Endothelial cell (in vitro differentiated cells): Measurements from ENCODE around the gene RILPL1. TPM values are rescaled to one million over a fixed set of nuclear protein-coding genes. Genes with fewer than 3 reads are reported as not detected.

Source experiments
- DNase-seq: peaks from one replicate; pipeline ENCODE4 v3.0.0; 2021; ENCODE audit warnings: low spot score
- H3K27ac Mint-ChIP-seq: one replicate; pipeline ENCODE4 v1.8.0; 2021; ENCODE audit warnings: mixed read lengths, inconsistent platforms; ENCODE audit not compliant: unreplicated experiment
- H3K27me3 Mint-ChIP-seq: one replicate; pipeline ENCODE4 v1.8.0; 2021; ENCODE audit warnings: mild to moderate bottlenecking, moderate library complexity, mixed read lengths, inconsistent platforms; ENCODE audit not compliant: unreplicated experiment
- H3K36me3 Mint-ChIP-seq: one replicate; pipeline ENCODE4 v1.8.0; 2021; ENCODE audit warnings: mild to moderate bottlenecking, low read depth, mixed read lengths, inconsistent platforms; ENCODE audit not compliant: unreplicated experiment
- H3K4me1 Mint-ChIP-seq: one replicate; pipeline ENCODE4 v1.8.0; 2021; ENCODE audit warnings: mild to moderate bottlenecking, mixed read lengths, inconsistent platforms; ENCODE audit not compliant: unreplicated experiment
- H3K4me3 Mint-ChIP-seq: one replicate; pipeline ENCODE4 v1.8.0; 2021; ENCODE audit warnings: mild to moderate bottlenecking, mixed read lengths, inconsistent platforms; ENCODE audit not compliant: unreplicated experiment
- H3K9me3 Mint-ChIP-seq: one replicate; pipeline ENCODE4 v1.8.0; 2021; ENCODE audit warnings: mixed read lengths, inconsistent platforms; ENCODE audit not compliant: unreplicated experiment
- total RNA-seq: library from RNA; stranded (reverse); fragmentation: NEBNext Ultra II Directional; extraction: Animal tissue kit (Norgen Biotek cat#: 25700); gene quantifications from one replicate; pipeline ENCODE4 v1.2.1, GENCODE V29; 2021; ENCODE audit not compliant: unreplicated experiment
- TF ChIP-seq, protein P1 (sequence below): fragments of 200-600 bp; sonication (generic); IDR thresholded peaks from one replicate; pipeline ENCODE4 v1.5.0; 2021; ENCODE audit warnings: antibody characterized with exemption; ENCODE audit not compliant: unreplicated experiment

Gene RILPL1
- total RNA-seq, 1 donor from 2014 or later: 19.8 TPM

DNA sequence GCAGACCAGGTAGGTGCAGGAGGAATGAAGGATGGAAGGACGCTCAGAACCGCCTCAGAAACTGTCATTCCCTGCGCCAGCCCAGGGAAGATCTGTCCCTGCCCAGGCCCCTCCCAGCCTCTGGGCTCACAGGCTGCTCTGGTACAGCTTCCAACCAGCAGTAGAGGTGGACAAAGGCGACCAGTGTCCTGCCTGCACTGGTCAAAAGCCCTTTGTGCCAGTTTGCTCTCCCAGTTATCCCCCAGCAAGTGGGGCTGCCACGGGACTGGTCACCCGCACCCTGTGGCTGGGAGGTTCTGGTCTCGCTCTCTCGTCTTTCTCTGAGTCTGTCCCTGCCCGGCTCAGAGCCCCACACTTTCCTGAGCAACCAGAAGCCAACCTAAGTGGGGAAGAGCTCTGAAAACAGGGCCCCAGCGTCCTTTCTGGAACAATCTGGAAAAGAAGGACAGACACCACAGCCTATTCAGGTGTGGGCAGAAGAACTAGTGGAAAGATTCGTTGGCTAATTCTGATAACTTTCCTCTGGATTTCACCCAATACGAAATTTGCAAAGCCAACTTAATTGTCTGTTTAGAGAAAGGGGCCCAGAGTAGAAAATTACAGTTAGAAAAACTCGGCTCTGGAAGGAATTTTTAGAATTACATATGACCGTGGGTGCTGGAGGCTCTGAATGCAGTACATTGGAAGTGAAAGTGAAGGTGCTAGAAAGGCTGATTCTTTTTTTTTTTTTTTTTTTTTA, 53.9 kb downstream of the RILPL1 start:
- TF ChIP-seq, protein P1, sequence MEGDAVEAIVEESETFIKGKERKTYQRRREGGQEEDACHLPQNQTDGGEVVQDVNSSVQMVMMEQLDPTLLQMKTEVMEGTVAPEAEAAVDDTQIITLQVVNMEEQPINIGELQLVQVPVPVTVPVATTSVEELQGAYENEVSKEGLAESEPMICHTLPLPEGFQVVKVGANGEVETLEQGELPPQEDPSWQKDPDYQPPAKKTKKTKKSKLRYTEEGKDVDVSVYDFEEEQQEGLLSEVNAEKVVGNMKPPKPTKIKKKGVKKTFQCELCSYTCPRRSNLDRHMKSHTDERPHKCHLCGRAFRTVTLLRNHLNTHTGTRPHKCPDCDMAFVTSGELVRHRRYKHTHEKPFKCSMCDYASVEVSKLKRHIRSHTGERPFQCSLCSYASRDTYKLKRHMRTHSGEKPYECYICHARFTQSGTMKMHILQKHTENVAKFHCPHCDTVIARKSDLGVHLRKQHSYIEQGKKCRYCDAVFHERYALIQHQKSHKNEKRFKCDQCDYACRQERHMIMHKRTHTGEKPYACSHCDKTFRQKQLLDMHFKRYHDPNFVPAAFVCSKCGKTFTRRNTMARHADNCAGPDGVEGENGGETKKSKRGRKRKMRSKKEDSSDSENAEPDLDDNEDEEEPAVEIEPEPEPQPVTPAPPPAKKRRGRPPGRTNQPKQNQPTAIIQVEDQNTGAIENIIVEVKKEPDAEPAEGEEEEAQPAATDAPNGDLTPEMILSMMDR: no peak
- H3K27ac Mint-ChIP-seq: no peak overlapping the region
- peaks cover 12% of the 10 kb centered on the region for H3K4me1 Mint-ChIP-seq
- peaks cover 8% of the 10 kb centered on the region for H3K27me3 Mint-ChIP-seq
- no peaks in the 10 kb centered on the region for H3K9me3 Mint-ChIP-seq
- DNase-seq: no peak
- H3K4me3 Mint-ChIP-seq: no peak overlapping the region
- H3K36me3 Mint-ChIP-seq: peaks cover 29% of the 10 kb centered on the region

DNA sequence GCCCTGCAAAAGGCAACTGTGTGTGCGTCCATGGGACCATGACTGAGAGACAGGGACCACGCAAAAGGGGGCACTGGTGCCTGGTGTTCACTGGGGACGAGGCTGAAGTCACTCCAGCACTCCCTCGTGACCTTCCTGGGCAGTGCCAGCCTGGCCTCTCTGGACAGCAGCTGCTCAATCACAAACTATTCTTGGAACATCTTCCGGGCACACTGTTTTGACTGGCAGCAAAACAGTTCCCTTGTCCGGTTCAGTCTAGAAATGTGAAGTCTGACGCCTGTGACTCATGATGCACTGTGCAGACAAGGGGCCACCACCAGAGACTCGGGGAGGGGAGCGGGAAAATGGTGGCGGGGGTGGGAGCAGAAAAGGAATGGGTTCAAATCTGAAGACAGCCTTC, 54.8 kb downstream of the RILPL1 start:
- H3K4me1 Mint-ChIP-seq: peaks cover 7% of the 10 kb centered on the region
- DNase-seq: no peak
- no peak overlapping the region for H3K27ac Mint-ChIP-seq
- H3K36me3 Mint-ChIP-seq: peaks cover 21% of the 10 kb centered on the region
- H3K9me3 Mint-ChIP-seq: no peaks in the 10 kb centered on the region
- TF ChIP-seq, protein P1: no peak
- peak overlapping the region; percentile 47 for H3K4me3 Mint-ChIP-seq
- peaks cover 4% of the 10 kb centered on the region for H3K27me3 Mint-ChIP-seq

DNA sequence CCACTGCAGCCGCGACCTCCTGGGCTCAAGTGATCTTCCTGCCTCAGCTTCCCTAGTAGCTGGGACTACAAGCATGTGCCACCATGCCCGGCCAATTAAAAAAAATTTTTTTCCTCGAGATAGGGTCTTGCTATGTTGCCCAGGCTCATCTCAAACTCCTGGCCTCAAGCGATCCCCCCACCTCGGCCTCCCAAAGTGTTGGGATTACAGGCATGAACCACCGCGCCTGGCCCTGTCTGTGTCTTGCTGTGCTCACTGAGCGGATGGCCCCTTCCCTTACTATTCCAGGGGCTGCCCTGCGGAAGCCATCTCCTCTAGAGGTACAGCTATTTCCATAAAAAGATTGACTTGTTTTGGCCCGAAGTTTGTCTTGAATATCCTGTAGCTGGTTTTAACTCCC, 55.5 kb downstream of the RILPL1 start:
- peaks cover 2% of the 10 kb centered on the region for H3K27me3 Mint-ChIP-seq
- H3K27ac Mint-ChIP-seq: no peak overlapping the region
- DNase-seq: no peak
- TF ChIP-seq, protein P1: no peak
- peaks cover 21% of the 10 kb centered on the region for H3K36me3 Mint-ChIP-seq
- no peaks in the 10 kb centered on the region for H3K9me3 Mint-ChIP-seq
- H3K4me1 Mint-ChIP-seq: peaks cover 7% of the 10 kb centered on the region
- no peak overlapping the region for H3K4me3 Mint-ChIP-seq

DNA sequence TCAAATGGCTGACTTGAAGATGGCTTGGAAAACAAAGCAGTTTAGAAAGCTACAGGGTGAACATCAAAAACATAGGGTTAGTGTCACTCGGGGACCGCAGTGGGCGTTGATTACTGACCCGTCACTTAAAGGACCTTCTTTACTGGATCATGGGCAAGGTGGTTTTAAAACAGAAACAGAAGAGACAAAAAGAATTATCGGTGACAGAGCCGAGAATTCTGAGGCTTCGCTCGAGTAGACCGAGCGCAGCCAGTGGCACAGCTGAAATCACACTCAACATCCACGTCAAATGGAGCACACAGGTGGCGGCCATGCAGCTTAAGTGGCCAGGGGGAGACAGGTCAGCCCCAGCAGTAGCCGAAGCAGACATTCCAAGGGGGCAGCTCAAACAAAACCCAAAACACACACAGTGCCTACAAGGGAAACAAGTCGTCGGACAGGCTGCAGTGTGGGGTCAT, 58.2 kb downstream of the RILPL1 start:
- Mint-ChIP-seq H3K27ac (no peak overlapping the region), H3K9me3 (no peaks in the 10 kb centered on the region), H3K4me3 (peak overlapping the region; percentile 5), H3K36me3 (peaks cover 34% of the 10 kb centered on the region), H3K4me1 (peaks cover 7% of the 10 kb centered on the region), H3K27me3 (peaks cover 2% of the 10 kb centered on the region)
- TF ChIP-seq, protein P1: no peak
- DNase-seq: no peak

DNA sequence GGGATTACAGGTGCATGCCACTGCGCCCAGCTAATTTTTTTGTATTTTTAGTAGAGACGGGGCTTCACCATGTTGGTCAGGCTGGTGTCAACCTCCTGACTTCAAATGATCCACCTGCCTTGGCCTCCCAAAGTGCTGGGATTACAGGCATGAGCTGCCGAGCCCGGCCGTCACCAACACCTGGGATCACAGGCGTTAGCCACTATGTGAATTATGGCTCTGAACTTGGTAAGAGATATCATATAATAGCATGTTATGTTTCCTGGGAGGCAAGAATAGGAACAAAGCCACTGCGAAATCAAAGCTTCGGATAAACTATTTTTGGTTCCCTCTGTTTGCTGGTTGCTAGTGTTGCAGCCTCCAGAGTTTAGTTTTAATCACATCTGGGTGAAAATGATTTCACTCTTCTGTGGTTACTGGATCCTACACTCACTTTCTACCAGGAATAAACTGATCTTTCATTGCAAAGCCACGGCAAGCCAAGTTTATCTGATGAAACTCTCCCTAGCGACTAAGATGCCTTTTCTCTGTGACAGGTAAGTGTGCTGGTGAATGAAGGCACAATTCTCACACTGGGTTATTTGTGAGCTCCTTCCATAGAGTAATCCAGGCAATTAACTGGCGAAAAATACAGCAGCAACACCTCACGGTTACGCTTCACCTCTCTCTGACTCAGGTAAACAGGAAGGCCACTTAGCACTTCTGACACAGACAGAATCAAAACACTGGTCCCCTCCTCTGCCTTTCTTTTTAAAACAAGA, 58.9 kb downstream of the RILPL1 start:
- no peak overlapping the region for H3K4me3 Mint-ChIP-seq
- H3K36me3 Mint-ChIP-seq: peaks cover 31% of the 10 kb centered on the region
- no peaks in the 10 kb centered on the region for H3K9me3 Mint-ChIP-seq
- no peak overlapping the region for H3K27ac Mint-ChIP-seq
- H3K27me3 Mint-ChIP-seq: peaks cover 2% of the 10 kb centered on the region
- DNase-seq: no peak
- H3K4me1 Mint-ChIP-seq: peaks cover 7% of the 10 kb centered on the region
- TF ChIP-seq, protein P1: no peak
